GM20000 (cell line): ENCODE data around the gene RAB42.

Experiments used
- DNase-seq: peaks from one replicate; pipeline ENCODE4 v3.0.0; 2012; ENCODE audit warnings: low spot score
- CTCF ChIP-seq: IDR thresholded peaks from 2 replicates; pipeline ENCODE4 v1.5.1; 2012; ENCODE audit warnings: mild to moderate bottlenecking, control low read depth; ENCODE audit errors: extremely low read depth, missing control alignments

Gene RAB42, protein sequence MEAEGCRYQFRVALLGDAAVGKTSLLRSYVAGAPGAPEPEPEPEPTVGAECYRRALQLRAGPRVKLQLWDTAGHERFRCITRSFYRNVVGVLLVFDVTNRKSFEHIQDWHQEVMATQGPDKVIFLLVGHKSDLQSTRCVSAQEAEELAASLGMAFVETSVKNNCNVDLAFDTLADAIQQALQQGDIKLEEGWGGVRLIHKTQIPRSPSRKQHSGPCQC

DNA sequence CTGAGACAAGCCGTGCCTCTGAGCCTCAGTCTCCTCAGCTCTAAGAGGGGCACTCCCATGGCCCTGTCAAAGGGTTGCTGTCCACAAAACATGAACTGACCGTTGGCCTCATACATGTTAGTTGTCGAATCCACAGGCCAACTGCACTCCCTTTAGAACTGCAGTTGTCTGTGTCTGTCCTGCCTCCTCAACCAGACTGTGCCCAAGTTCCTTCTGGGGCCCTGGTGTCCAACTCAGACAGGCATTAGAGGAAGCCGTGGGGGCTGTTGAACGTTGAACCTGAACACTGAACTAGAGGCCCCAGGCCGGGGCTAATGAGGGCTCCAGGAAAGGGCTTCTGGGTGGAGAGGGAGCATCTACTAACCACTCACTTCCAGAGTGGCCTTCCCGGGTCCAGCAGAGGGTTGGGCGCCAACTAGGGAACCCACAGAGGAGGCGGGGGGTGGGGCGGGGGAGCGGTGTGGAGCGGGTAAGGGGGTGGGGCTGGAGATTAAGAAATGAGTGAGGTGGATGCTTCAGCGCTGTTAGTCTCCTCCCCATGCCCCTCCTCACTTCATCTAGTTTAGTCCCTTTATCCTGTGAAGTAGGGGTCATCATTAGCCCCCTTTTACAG, at the start of gene RAB42:
Gene RAB42 (plus strand): TSS at position 558 of the 613 bp plus-strand sequence. CDS start 247 bp downstream, outside the sequence.
- peak; percentile 73 for DNase-seq
- no peak for TF ChIP-seq CTCF

DNA sequence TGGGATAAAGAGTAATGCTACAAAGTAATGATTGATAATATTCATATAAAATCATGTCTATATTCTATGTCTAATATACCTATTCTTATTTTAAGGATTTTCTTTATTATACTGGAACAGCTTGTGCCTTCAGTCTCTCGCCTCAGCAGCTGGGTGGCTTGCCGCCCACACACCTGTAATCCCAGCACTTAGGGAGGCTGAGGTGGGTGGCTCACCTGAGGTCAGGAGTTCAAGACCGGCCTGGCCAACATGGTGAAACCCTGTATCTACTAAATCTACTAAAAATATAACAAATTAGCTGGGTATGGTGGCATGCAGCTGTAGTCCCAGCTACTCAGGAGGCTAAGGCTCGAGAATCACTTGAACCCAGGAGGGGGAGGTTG, 46.8 kb upstream of the RAB42 start:
- TF ChIP-seq CTCF, result no peak
- DNase-seq, result no peak

- no peak for DNase-seq
- TF ChIP-seq CTCF, result no peak
Observed at GRCh38 chr1:28548318-28548717, 43.7 kb upstream of the RAB42 start.

GRCh38 chr1:28551381-28551780, 40.7 kb upstream of the RAB42 start:
- TF ChIP-seq CTCF, result no peak

DNA sequence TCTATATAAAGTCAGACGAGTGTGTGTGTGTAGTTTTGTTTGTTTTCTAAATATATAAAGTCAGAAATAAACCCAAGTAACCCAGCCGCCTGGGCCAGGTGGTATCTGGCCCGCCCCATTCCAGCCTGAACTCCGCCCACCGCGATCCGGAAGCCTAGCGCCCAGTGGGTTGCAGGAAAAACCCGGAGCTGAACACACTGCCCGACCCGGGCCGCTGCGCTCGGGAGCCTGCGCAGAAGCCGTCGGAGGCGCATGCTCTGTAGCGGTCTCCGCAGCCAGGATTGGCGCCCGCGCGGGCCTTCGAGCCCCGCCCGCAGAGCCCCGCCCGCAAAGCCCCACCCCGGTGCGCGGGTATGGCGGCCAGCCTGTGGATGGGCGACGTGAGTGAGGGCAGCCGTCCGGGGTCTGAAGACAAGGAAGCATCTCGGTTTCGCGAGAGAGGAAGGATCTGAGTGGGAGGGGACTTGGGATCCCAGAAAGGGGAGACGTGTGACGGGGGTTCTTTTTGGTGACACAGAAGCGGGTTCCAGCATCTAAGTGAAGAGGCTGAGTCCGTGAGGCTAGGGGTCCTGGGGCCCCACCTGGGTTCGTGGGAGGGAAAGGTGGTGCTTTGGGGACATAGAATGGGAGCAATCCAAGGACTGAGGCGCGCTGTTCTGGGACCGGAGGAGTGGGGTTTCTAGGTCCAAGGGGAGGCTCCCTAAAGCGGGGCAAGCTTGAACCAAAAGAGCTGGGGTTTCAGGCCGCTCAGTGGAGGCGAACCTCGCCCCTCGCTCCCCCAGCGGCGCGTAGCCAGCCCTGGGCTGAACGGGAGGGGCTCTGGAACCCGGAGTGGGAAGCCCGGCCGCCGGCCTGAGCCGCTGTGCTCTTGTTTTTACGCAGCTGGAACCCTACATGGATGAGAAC, 39.1 kb upstream of the RAB42 start, which contains the start of gene TRNAU1AP:
Gene TRNAU1AP (plus strand): TSS at position 328 of the 906 bp plus-strand sequence. CDS start 26 bp downstream, at position 354.
- peak; percentile 97 for DNase-seq
- no peak for TF ChIP-seq CTCF

More at GRCh38 chr1:28551381-28551780, 40.7 kb upstream of the RAB42 start:
- no peak for DNase-seq

- no peak for DNase-seq
- TF ChIP-seq CTCF, result no peak
Observed at GRCh38 chr1:28560886-28561285, 31.2 kb upstream of the RAB42 start.

GRCh38 chr1:28564310-28564709, 27.8 kb upstream of the RAB42 start:
- DNase-seq, result no peak
- TF ChIP-seq CTCF, result no peak
